NCI-H1105 treated with DMSO at 0.1 percent for 48 hours (cell line): Measurements from ENCODE around the gene DNAAF3.
A peak's percentile ranks its signal among the peaks of the same experiment; 100 is the strongest.

ENCODE experiments used
- DNase-seq: peaks from one replicate; lab custom pipeline; 2025; lab: John Stamatoyannopoulos, UW

The DNAAF3 gene

GRCh38 chr19:55116232-55116858, 50.1 kb downstream of the DNAAF3 start:
- peak; percentile 25 for DNase-seq

- no peak for DNase-seq
These were observed 50.9 kb downstream of the DNAAF3 start for GRCh38 chr19:55115446-55116065.

GRCh38 chr19:55114566-55115145, 51.8 kb downstream of the DNAAF3 start:
- DNase-seq: no peak

- DNase-seq: no peak
These were observed 52.8 kb downstream of the DNAAF3 start for GRCh38 chr19:55113570-55114039.

- DNase-seq: no peak
These were observed 53.4 kb downstream of the DNAAF3 start for GRCh38 chr19:55112777-55113569.

GRCh38 chr19:55112246-55112776, 54.1 kb downstream of the DNAAF3 start:
- DNase-seq: no peak

GRCh38 chr19:55111238-55111831, 55.1 kb downstream of the DNAAF3 start:
- no peak for DNase-seq

GRCh38 chr19:55109527-55110291, 56.7 kb downstream of the DNAAF3 start:
- no peak for DNase-seq
